Measurements from ENCODE around the gene GALNT14. TPM values are rescaled to one million over a fixed set of nuclear protein-coding genes. Genes with fewer than 3 reads are reported as not detected.

GALNT14 gene, protein sequence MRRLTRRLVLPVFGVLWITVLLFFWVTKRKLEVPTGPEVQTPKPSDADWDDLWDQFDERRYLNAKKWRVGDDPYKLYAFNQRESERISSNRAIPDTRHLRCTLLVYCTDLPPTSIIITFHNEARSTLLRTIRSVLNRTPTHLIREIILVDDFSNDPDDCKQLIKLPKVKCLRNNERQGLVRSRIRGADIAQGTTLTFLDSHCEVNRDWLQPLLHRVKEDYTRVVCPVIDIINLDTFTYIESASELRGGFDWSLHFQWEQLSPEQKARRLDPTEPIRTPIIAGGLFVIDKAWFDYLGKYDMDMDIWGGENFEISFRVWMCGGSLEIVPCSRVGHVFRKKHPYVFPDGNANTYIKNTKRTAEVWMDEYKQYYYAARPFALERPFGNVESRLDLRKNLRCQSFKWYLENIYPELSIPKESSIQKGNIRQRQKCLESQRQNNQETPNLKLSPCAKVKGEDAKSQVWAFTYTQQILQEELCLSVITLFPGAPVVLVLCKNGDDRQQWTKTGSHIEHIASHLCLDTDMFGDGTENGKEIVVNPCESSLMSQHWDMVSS
- total RNA-seq (2021) (6.0 to 6.8 TPM (median 6.3 TPM) in 3 replicates), Bru-seq, nascent RNA (percentile 44 among the genes with signal in this experiment)
- long read RNA-seq, experiment 1, transcript GALNT14-202 (15 exons, 2,733 nt): major isoform, 31 of 43 reads
- long read RNA-seq, experiment 1, partial matches to known transcripts: 4 of 43 reads
- long read RNA-seq, experiment 1, other reads (novel, unspliced or antisense): 8 of 43 reads
- long read RNA-seq, experiment 2, partial matches to known transcripts: 2 of 9 reads
- long read RNA-seq, experiment 2, other reads (novel, unspliced or antisense): 3 of 9 reads
- long read RNA-seq, experiment 3: 0 reads

DNA sequence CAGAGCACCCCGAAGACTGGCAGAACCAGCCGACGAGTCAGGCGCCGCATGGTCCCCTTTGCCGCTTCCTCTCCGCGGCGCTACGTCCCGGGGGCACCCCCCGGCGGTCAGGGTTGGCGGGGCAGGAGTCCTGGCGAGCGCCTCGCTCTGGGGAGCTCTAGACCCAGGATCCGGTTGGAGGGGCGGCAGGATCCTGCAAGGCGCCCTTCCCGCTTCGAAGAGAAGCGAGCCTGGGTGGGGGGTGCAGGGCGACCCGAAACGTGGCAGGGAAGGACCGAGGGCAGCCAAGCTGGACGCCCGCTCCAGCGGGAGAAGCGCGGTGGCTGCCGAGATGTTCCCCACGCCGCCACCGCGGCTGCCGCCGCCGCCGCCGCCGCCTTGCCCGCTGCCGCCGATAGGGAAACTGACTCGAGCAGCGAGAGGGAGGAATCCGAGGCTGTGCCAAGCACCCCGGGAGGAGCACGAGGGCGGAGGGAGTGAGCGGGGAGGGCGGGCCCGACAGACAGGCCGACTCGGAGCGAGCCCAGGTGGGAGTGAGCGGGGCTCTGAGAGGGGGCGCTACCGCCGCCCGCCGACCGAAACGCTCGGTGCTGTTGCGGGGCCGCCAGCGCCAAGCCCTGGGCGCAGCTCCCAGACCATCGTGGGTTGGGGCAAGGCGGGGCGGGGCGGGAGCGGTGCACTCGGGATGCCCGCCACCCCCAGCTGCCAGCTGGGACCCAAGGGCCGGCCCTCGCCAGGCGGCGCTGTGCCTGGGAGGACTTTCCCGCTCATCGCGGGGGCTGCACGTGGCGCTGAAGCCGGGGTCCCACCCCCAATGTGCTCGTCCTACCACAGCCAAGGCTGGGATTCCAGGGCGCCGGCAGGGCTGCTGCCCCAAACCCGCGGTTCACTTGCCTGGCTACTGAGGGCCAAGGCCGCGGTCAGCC, at the start of gene GALNT14:
Gene GALNT14, minus strand, starts transcription at position 404 of the 926 bp plus-strand sequence. Its CDS starts 354 bp downstream, at position 50.
- DNase-seq (ENCODE audit: low spot score): peak; percentile 74
- Mint-ChIP-seq H3K36me3 (no peaks in the 10 kb centered on the region), H3K27ac (no peak within 1 kb of the TSS), H3K27me3 (ENCODE audit: low read depth) (peaks cover 78% of the 10 kb centered on the region), H3K4me1 (peaks cover 26% of the 10 kb centered on the region), H3K4me3 (peak within 1 kb of the TSS; percentile 74), H3K9me3 (no peaks in the 10 kb centered on the region)
- CTCF ChIA-PET: interaction anchor here (0.6 to 2.7 kb wide), 22 partner anchors 9 to 427 kb away, joined by 3 to 19 read pairs (median 4); no protein-coding TSS in a partner anchor
- peak; percentile 71 for ATAC-seq
- POLR2A ChIA-PET: interaction anchor here (0.6 kb wide), 1 partner anchor 47 kb away, joined by 3 read pairs; no protein-coding TSS in a partner anchor
- TF ChIP-seq, protein P1, sequence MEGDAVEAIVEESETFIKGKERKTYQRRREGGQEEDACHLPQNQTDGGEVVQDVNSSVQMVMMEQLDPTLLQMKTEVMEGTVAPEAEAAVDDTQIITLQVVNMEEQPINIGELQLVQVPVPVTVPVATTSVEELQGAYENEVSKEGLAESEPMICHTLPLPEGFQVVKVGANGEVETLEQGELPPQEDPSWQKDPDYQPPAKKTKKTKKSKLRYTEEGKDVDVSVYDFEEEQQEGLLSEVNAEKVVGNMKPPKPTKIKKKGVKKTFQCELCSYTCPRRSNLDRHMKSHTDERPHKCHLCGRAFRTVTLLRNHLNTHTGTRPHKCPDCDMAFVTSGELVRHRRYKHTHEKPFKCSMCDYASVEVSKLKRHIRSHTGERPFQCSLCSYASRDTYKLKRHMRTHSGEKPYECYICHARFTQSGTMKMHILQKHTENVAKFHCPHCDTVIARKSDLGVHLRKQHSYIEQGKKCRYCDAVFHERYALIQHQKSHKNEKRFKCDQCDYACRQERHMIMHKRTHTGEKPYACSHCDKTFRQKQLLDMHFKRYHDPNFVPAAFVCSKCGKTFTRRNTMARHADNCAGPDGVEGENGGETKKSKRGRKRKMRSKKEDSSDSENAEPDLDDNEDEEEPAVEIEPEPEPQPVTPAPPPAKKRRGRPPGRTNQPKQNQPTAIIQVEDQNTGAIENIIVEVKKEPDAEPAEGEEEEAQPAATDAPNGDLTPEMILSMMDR (IDR thresholded peaks at IDR 0.05): 0 out of 2 replicates have a peak, but pooled peaks have one; percentile 13
- peak; percentile 82; the same call in 1 of the 2 replicates for TF ChIP-seq MYBL2 (CRISPR knock-in tag; IDR thresholded peaks at IDR 0.05)
- TF ChIP-seq NR1H2 (CRISPR knock-in tag; IDR thresholded peaks at IDR 0.05): no peak
- TF ChIP-seq, protein P2, sequence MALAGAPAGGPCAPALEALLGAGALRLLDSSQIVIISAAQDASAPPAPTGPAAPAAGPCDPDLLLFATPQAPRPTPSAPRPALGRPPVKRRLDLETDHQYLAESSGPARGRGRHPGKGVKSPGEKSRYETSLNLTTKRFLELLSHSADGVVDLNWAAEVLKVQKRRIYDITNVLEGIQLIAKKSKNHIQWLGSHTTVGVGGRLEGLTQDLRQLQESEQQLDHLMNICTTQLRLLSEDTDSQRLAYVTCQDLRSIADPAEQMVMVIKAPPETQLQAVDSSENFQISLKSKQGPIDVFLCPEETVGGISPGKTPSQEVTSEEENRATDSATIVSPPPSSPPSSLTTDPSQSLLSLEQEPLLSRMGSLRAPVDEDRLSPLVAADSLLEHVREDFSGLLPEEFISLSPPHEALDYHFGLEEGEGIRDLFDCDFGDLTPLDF (CRISPR knock-in tag; IDR thresholded peaks at IDR 0.05): peak; percentile 85; the same call in 1 of the 2 replicates
- TF ChIP-seq, protein P3, sequence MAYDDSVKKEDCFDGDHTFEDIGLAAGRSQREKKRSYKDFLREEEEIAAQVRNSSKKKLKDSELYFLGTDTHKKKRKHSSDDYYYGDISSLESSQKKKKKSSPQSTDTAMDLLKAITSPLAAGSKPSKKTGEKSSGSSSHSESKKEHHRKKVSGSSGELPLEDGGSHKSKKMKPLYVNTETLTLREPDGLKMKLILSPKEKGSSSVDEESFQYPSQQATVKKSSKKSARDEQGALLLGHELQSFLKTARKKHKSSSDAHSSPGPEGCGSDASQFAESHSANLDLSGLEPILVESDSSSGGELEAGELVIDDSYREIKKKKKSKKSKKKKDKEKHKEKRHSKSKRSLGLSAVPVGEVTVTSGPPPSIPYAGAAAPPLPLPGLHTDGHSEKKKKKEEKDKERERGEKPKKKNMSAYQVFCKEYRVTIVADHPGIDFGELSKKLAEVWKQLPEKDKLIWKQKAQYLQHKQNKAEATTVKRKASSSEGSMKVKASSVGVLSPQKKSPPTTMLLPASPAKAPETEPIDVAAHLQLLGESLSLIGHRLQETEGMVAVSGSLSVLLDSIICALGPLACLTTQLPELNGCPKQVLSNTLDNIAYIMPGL (CRISPR knock-in tag; IDR thresholded peaks at IDR 0.05): peak; percentile 92
- TF ChIP-seq GRHL2 (CRISPR knock-in tag; IDR thresholded peaks at IDR 0.05; ENCODE audit: insufficient replicate concordance, severe bottlenecking): no peak
- TF ChIP-seq, protein P4, sequence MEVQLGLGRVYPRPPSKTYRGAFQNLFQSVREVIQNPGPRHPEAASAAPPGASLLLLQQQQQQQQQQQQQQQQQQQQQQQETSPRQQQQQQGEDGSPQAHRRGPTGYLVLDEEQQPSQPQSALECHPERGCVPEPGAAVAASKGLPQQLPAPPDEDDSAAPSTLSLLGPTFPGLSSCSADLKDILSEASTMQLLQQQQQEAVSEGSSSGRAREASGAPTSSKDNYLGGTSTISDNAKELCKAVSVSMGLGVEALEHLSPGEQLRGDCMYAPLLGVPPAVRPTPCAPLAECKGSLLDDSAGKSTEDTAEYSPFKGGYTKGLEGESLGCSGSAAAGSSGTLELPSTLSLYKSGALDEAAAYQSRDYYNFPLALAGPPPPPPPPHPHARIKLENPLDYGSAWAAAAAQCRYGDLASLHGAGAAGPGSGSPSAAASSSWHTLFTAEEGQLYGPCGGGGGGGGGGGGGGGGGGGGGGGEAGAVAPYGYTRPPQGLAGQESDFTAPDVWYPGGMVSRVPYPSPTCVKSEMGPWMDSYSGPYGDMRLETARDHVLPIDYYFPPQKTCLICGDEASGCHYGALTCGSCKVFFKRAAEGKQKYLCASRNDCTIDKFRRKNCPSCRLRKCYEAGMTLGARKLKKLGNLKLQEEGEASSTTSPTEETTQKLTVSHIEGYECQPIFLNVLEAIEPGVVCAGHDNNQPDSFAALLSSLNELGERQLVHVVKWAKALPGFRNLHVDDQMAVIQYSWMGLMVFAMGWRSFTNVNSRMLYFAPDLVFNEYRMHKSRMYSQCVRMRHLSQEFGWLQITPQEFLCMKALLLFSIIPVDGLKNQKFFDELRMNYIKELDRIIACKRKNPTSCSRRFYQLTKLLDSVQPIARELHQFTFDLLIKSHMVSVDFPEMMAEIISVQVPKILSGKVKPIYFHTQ (CRISPR knock-in tag; IDR thresholded peaks at IDR 0.05): no peak
- peak; percentile 9; the same call in 1 of the 2 replicates for TF ChIP-seq ZNF317 (CRISPR knock-in tag; IDR thresholded peaks at IDR 0.05; ENCODE audit: borderline replicate concordance, low read depth)
- TF ChIP-seq PRRX2 (CRISPR knock-in tag; IDR thresholded peaks at IDR 0.05): no peak
- TF ChIP-seq, protein P5, sequence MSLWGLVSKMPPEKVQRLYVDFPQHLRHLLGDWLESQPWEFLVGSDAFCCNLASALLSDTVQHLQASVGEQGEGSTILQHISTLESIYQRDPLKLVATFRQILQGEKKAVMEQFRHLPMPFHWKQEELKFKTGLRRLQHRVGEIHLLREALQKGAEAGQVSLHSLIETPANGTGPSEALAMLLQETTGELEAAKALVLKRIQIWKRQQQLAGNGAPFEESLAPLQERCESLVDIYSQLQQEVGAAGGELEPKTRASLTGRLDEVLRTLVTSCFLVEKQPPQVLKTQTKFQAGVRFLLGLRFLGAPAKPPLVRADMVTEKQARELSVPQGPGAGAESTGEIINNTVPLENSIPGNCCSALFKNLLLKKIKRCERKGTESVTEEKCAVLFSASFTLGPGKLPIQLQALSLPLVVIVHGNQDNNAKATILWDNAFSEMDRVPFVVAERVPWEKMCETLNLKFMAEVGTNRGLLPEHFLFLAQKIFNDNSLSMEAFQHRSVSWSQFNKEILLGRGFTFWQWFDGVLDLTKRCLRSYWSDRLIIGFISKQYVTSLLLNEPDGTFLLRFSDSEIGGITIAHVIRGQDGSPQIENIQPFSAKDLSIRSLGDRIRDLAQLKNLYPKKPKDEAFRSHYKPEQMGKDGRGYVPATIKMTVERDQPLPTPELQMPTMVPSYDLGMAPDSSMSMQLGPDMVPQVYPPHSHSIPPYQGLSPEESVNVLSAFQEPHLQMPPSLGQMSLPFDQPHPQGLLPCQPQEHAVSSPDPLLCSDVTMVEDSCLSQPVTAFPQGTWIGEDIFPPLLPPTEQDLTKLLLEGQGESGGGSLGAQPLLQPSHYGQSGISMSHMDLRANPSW (CRISPR knock-in tag; conservative IDR thresholded peaks at IDR 0.05; ENCODE audit: low read depth): no peak
- TF ChIP-seq FOXP1 (CRISPR knock-in tag; IDR thresholded peaks at IDR 0.05; ENCODE audit: borderline replicate concordance): peak; percentile 97
- TF ChIP-seq ZNF232 (CRISPR knock-in tag; IDR thresholded peaks at IDR 0.05): peak; percentile 97
- TF ChIP-seq, protein P6, sequence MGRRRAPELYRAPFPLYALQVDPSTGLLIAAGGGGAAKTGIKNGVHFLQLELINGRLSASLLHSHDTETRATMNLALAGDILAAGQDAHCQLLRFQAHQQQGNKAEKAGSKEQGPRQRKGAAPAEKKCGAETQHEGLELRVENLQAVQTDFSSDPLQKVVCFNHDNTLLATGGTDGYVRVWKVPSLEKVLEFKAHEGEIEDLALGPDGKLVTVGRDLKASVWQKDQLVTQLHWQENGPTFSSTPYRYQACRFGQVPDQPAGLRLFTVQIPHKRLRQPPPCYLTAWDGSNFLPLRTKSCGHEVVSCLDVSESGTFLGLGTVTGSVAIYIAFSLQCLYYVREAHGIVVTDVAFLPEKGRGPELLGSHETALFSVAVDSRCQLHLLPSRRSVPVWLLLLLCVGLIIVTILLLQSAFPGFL (CRISPR knock-in tag; IDR thresholded peaks at IDR 0.05; ENCODE audit: borderline replicate concordance): 0 out of 2 replicates have a peak, but pooled peaks have one; percentile 25
- TF ChIP-seq ZNF396 (CRISPR knock-in tag; IDR thresholded peaks at IDR 0.05; ENCODE audit: borderline replicate concordance): no peak
- TF ChIP-seq ETV6 (CRISPR knock-in tag; IDR thresholded peaks at IDR 0.05): peak; percentile 90
- TF ChIP-seq NFE2L1 (CRISPR knock-in tag; IDR thresholded peaks at IDR 0.05): peak; percentile 94; the same call in 1 of the 2 replicates
- no peak for TF ChIP-seq MXD4 (CRISPR knock-in tag; IDR thresholded peaks at IDR 0.05; ENCODE audit: borderline replicate concordance)
- TF ChIP-seq, protein P7, sequence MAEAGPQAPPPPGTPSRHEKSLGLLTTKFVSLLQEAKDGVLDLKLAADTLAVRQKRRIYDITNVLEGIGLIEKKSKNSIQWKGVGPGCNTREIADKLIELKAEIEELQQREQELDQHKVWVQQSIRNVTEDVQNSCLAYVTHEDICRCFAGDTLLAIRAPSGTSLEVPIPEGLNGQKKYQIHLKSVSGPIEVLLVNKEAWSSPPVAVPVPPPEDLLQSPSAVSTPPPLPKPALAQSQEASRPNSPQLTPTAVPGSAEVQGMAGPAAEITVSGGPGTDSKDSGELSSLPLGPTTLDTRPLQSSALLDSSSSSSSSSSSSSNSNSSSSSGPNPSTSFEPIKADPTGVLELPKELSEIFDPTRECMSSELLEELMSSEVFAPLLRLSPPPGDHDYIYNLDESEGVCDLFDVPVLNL (CRISPR knock-in tag; IDR thresholded peaks at IDR 0.05; ENCODE audit: borderline replicate concordance, low read depth): 0 out of 2 replicates have a peak, but pooled peaks have one; percentile 6
- TF ChIP-seq NFATC4 (CRISPR knock-in tag; IDR thresholded peaks at IDR 0.05): no peak
